Ovary (tissue), 9 donors: Measurements from ENCODE around the gene SLC16A11. TPM values are rescaled to one million over a fixed set of nuclear protein-coding genes. Genes with fewer than 3 reads are reported as not detected.

Experiments
- DNase-seq, 5 donors: peaks; one replicate each; pipeline ENCODE4 v3.0.0-alpha.2; 2019 to 2020
- H3K27ac ChIP-seq, 2 donors: fragments of 200-600 bp; one replicate each; pipeline versions ENCODE4 v1.5.1 to v1.8.0; 2019 to 2022
- H3K27me3 ChIP-seq: fragments of 200-600 bp; one replicate; pipeline ENCODE4 v1.8.0; 2022
- H3K36me3 ChIP-seq: fragments of 200-600 bp; sonication (generic); one replicate; pipeline ENCODE4 v1.5.1; 2019
- H3K4me1 ChIP-seq: one replicate; pipeline ENCODE4 v1.8.1; 2013; ENCODE audit warnings: mild to moderate bottlenecking, moderate library complexity; ENCODE audit not compliant: insufficient read depth
- H3K4me3 ChIP-seq: fragments of 200-600 bp; sonication (generic); one replicate; pipeline ENCODE4 v1.5.1; 2017
- H3K9me3 ChIP-seq, 2 donors: fragments of 200-600 bp in 1 of 2; sonication (generic) in 1 of 2; one replicate each; pipeline versions ENCODE4 v1.5.1 to v1.8.1; 2013 to 2019; ENCODE audit warnings: mild to moderate bottlenecking in 1 of 2, moderate library complexity in 1 of 2
- CTCF ChIP-seq, 3 donors: fragments of 450-650 bp in 2 of 3; fragments of 200-600 bp in 1 of 3; IDR thresholded peaks; one replicate each; pipeline versions ENCODE4 v1.5.1 to v1.8.0; 2016 to 2022; ENCODE audit warnings: antibody characterized with exemption in 3 of 3, mild to moderate bottlenecking in 1 of 3
- EP300 ChIP-seq: sonication (generic); formaldehyde crosslinking; IDR thresholded peaks from one replicate; pipeline ENCODE4 v1.6.1; 2017; ENCODE audit warnings: antibody characterized with exemption
- POLR2A ChIP-seq: fragments of 450-650 bp; IDR thresholded peaks from one replicate; pipeline ENCODE4 v1.6.1; 2017; ENCODE audit warnings: antibody characterized with exemption, mild to moderate bottlenecking, moderate library complexity
- WGBS, 3 donors: extraction: QIAGEN DNeasy Blood & Tissue Kit in 1 of 3; methylation state at CpG; one replicate each; pipeline versions ENCODE4 v1.1.5 to v1.1.7; 2013 to 2017; 5-methylcytosine and 5-hydroxymethylcytosine counted together
- intact Hi-C, 4 donors: fragments of 100-400 bp; cut with DNase I; formaldehyde crosslinking; loops; one replicate each; pipeline versions ENCODE4 v1.11.0 to v1.15.1; 2022 to 2023
- polyA plus RNA-seq, 2 donors: library from polyadenylated mRNA; stranded (reverse); fragments of 200-250 nt in 1 of 2; fragments of 350-450 nt in 1 of 2; fragmentation: Illumina TruSeq in 1 of 2; extraction: RNeasy Lipid Tissue Mini Kit (QIAGEN cat#74804) in 1 of 2; gene quantifications; one replicate each; pipeline ENCODE4 v1.2.3, GENCODE V29; 2013 to 2014
- total RNA-seq, 7 donors: library from RNA; depleted of rRNA in 2 of 7; stranded (reverse); fragments of >200 nt in 2 of 7; fragmentation: NEBNext Ultra II Directional in 3 of 7; extraction: Animal tissue kit (Norgen Biotek cat#: 25700) in 3 of 7; gene quantifications; one replicate each; pipeline versions ENCODE4 v1.1.0 to v1.2.4, GENCODE V29; 2016 to 2023
- donor health status: DM: no; HTN: no; CAD: no; lungs with moderate emphysema.
- donor health status: DM: no; HTN: no; CAD: no.
- donor health status: Bipolar disorder and iron deficiency.
- donor health status: DM: yes; HTN: yes; CAD: no.
- donor health status: DM: no; HTN: no; CAD: no.
- donor health status: DM: yes; HTN: yes; CAD: no.

SLC16A11 gene
- total and polyA plus RNA-seq, 9 donors = 1.2 to 14.4 (median 3.0) TPM; not detected in 2

GRCh38 chr17:7026471-7027115 is 17.3 kb downstream of the SLC16A11 start:
- no peak for DNase-seq
- Histone ChIP-seq H3K27me3 (no peaks in the 10 kb centered on the region), H3K36me3 (no peaks in the 10 kb centered on the region), H3K9me3 (no peaks in the 10 kb centered on the region), H3K4me1 (no peaks in the 10 kb centered on the region), H3K27ac (no peak overlapping the region), H3K4me3 (no peak overlapping the region)
- TF ChIP-seq POLR2A = no peak
- TF ChIP-seq CTCF (IDR thresholded peaks at IDR 0.05) = no peak
- no peak for TF ChIP-seq EP300
- intact Hi-C loops = no loop called here
- 87 to 91% (median 88%) methylated on average over 29 of the region's 29 CpGs for whole genome bisulfite sequencing, 3 donors

GRCh38 chr17:7025245-7025644 is 18.6 kb downstream of the SLC16A11 start:
- no peak for DNase-seq
- Histone ChIP-seq H3K27me3 (no peaks in the 10 kb centered on the region), H3K4me3 (no peak overlapping the region), H3K36me3 (no peaks in the 10 kb centered on the region), H3K4me1 (no peaks in the 10 kb centered on the region), H3K27ac (no peak overlapping the region), H3K9me3 (no peaks in the 10 kb centered on the region)
- WGBS, 3 donors = 84 to 88% (median 86%) methylated on average over 1 of the region's 1 CpG
- TF ChIP-seq CTCF (IDR thresholded peaks at IDR 0.05) = no peak
- TF ChIP-seq POLR2A = no peak
- intact Hi-C loops = no loop called here

- DNase-seq = no peak
- H3K4me3 ChIP-seq = no peak overlapping the region
- no peaks in the 10 kb centered on the region for H3K27me3 ChIP-seq
- TF ChIP-seq EP300 (no peak), CTCF (IDR thresholded peaks at IDR 0.05) (no peak), POLR2A (no peak)
- H3K4me1 ChIP-seq = no peaks in the 10 kb centered on the region
- H3K27ac ChIP-seq = no peak overlapping the region
- WGBS, 3 donors = 67 to 75% (median 72%) methylated on average over 8 of the region's 8 CpGs
- H3K9me3 ChIP-seq = no peaks in the 10 kb centered on the region
- H3K36me3 ChIP-seq = no peaks in the 10 kb centered on the region
- intact Hi-C loops = loop anchor here in 1 of 4 donors (5.0 kb wide), 1 partner anchor 112 kb away; no protein-coding TSS in a partner anchor
Measured at GRCh38 chr17:7024402-7024785, 19.5 kb downstream of the SLC16A11 start.

- Histone ChIP-seq H3K36me3 (no peaks in the 10 kb centered on the region), H3K4me3 (no peak overlapping the region), H3K27me3 (no peaks in the 10 kb centered on the region), H3K27ac (no peak overlapping the region), H3K9me3 (no peaks in the 10 kb centered on the region), H3K4me1 (no peaks in the 10 kb centered on the region)
- peak; percentile 75 to 91 (median 86) for DNase-seq
- intact Hi-C loops = loop anchor here in 1 of 4 donors (5.0 kb wide), 1 partner anchor 111 kb away; no protein-coding TSS in a partner anchor
- no peak for TF ChIP-seq EP300
- TF ChIP-seq CTCF (IDR thresholded peaks at IDR 0.05) = no peak
- TF ChIP-seq POLR2A = no peak
- 30 to 34% (median 33%) methylated on average over 51 of the region's 51 CpGs for WGBS, 3 donors
Measured at GRCh38 chr17:7023576-7024401, 20.1 kb downstream of the SLC16A11 start.
